Heart left ventricle (tissue), 13 donors: ENCODE results near the gene KHDC4.

Experiments
- CTCF ChIP-seq, 12 donors: fragments of 200-600 bp; sonication (generic) in 4 of 12; IDR thresholded peaks; one replicate each; pipeline versions ENCODE4 v1.5.0 to v1.8.0; 2018 to 2022; ENCODE audit warnings: antibody characterized with exemption in 12 of 12, mild to moderate bottlenecking in 5 of 12
- POLR2A ChIP-seq, 2 donors: fragments of 450-650 bp; IDR thresholded peaks; one replicate each; pipeline ENCODE4 v1.6.1; 2017; ENCODE audit warnings: antibody characterized with exemption in 2 of 2, mild to moderate bottlenecking in 2 of 2, moderate library complexity in 2 of 2
- donor health status: ischemic (EF 13 %, LVEDD 7.1; RV severe dilation, severe dysfunction).
- donor health status: DM: no; HTN: yes; CAD: no.
- donor health status: DM: no; HTN: no; CAD: no.
- donor health status: ischemic (EF 25% LVEDD 6.9; RV normal size, moderate dysfunction).
- donor health status: ischemic (EF 25% LVEDD 5.7; RV mildly dilated, moderate dysfunction).
- donor health status: ischemic (EF 35%, LVEDD 5.7; RV mildly dilated, moderate dysfunction).
- donor health status: nonischemic (EF 11% LVEDD 7.7; RV severe dilation, severe dysfunction).
- donor health status: DM: yes; HTN: yes; CAD: no.
- donor health status: PGD.
- donor health status: ischemic (EF 29% LVEDD 5.4; RV normal size, mild dysfunction).
- donor health status: nonischemic (EF 23%, LVEDD 6.1; RV moderate dilation, normal function).

- no peak for TF ChIP-seq CTCF (IDR thresholded peaks at IDR 0.05)
- no peak for TF ChIP-seq POLR2A (IDR thresholded peaks at IDR 0.05)
These were observed 42.9 kb upstream of the KHDC4 start for GRCh38 chr1:155976913-155977689.
